ENCODE measurements around the gene PKHD1. TPM values are rescaled to one million over a fixed set of nuclear protein-coding genes. Genes with fewer than 3 reads are reported as not detected.

PKHD1 gene
- total RNA-seq, 1 donor from 2014 or later: not detected

GRCh38 chr6:51813904-51814303 lies 273.5 kb downstream of the PKHD1 start:
- intact Hi-C loops (cut with micrococcal nuclease): no loop called here
- no peaks in the 10 kb centered on the region for H3K4me1 Mint-ChIP-seq (ENCODE audit: low read depth)
- no peak overlapping the region for H3K27ac Mint-ChIP-seq
- H3K4me3 Mint-ChIP-seq (ENCODE audit: low read depth): no peak overlapping the region
- H3K9me3 Mint-ChIP-seq: no peaks in the 10 kb centered on the region
- no peaks in the 10 kb centered on the region for H3K27me3 Mint-ChIP-seq (ENCODE audit: low read depth)
- no peaks in the 10 kb centered on the region for H3K36me3 Mint-ChIP-seq (ENCODE audit: low read depth)
- DNase-seq (ENCODE audit: low spot score): no peak

- Mint-ChIP-seq H3K36me3 (ENCODE audit: low read depth) (no peaks in the 10 kb centered on the region), H3K27ac (no peak overlapping the region), H3K4me1 (ENCODE audit: low read depth) (no peaks in the 10 kb centered on the region), H3K27me3 (ENCODE audit: low read depth) (no peaks in the 10 kb centered on the region), H3K9me3 (no peaks in the 10 kb centered on the region), H3K4me3 (ENCODE audit: low read depth) (no peak overlapping the region)
- intact Hi-C loops (cut with micrococcal nuclease): no loop called here
- no peak for DNase-seq (ENCODE audit: low spot score)
Observed at GRCh38 chr6:51812231-51812630, 275.2 kb downstream of the PKHD1 start.

GRCh38 chr6:51805517-51805916 lies 281.9 kb downstream of the PKHD1 start:
- Mint-ChIP-seq H3K9me3 (no peaks in the 10 kb centered on the region), H3K27me3 (ENCODE audit: low read depth) (no peaks in the 10 kb centered on the region), H3K27ac (no peak overlapping the region), H3K4me3 (ENCODE audit: low read depth) (no peak overlapping the region), H3K36me3 (ENCODE audit: low read depth) (no peaks in the 10 kb centered on the region), H3K4me1 (ENCODE audit: low read depth) (no peaks in the 10 kb centered on the region)
- intact Hi-C loops (cut with micrococcal nuclease): no loop called here
- no peak for DNase-seq (ENCODE audit: low spot score)

- Mint-ChIP-seq H3K4me1 (ENCODE audit: low read depth) (no peaks in the 10 kb centered on the region), H3K4me3 (ENCODE audit: low read depth) (no peak overlapping the region), H3K27ac (no peak overlapping the region), H3K27me3 (ENCODE audit: low read depth) (no peaks in the 10 kb centered on the region), H3K9me3 (peaks cover 4% of the 10 kb centered on the region), H3K36me3 (ENCODE audit: low read depth) (no peaks in the 10 kb centered on the region)
- intact Hi-C loops (cut with micrococcal nuclease): no loop called here
- DNase-seq (ENCODE audit: low spot score): no peak
Observed at GRCh38 chr6:51800603-51801002, 286.8 kb downstream of the PKHD1 start.

- no peaks in the 10 kb centered on the region for H3K4me1 Mint-ChIP-seq (ENCODE audit: low read depth)
- no peak overlapping the region for H3K4me3 Mint-ChIP-seq (ENCODE audit: low read depth)
- peaks cover 4% of the 10 kb centered on the region for H3K9me3 Mint-ChIP-seq
- H3K27ac Mint-ChIP-seq: no peak overlapping the region
- no peak for DNase-seq (ENCODE audit: low spot score)
- intact Hi-C loops (cut with micrococcal nuclease): no loop called here
- H3K27me3 Mint-ChIP-seq (ENCODE audit: low read depth): no peaks in the 10 kb centered on the region
- no peaks in the 10 kb centered on the region for H3K36me3 Mint-ChIP-seq (ENCODE audit: low read depth)
Observed at GRCh38 chr6:51793393-51793792, 294.0 kb downstream of the PKHD1 start.

- H3K36me3 Mint-ChIP-seq (ENCODE audit: low read depth): no peaks in the 10 kb centered on the region
- no peaks in the 10 kb centered on the region for H3K4me1 Mint-ChIP-seq (ENCODE audit: low read depth)
- DNase-seq (ENCODE audit: low spot score): no peak
- H3K9me3 Mint-ChIP-seq: peaks cover under 1% of the 10 kb centered on the region
- no peak overlapping the region for H3K27ac Mint-ChIP-seq
- H3K4me3 Mint-ChIP-seq (ENCODE audit: low read depth): no peak overlapping the region
- intact Hi-C loops (cut with micrococcal nuclease): no loop called here
- no peaks in the 10 kb centered on the region for H3K27me3 Mint-ChIP-seq (ENCODE audit: low read depth)
Observed at GRCh38 chr6:51792273-51793030, 295.0 kb downstream of the PKHD1 start.

GRCh38 chr6:51790946-51791345 lies 296.5 kb downstream of the PKHD1 start:
- Mint-ChIP-seq H3K4me1 (ENCODE audit: low read depth) (no peaks in the 10 kb centered on the region), H3K27me3 (ENCODE audit: low read depth) (no peaks in the 10 kb centered on the region), H3K4me3 (ENCODE audit: low read depth) (no peak overlapping the region), H3K27ac (no peak overlapping the region), H3K36me3 (ENCODE audit: low read depth) (no peaks in the 10 kb centered on the region), H3K9me3 (no peaks in the 10 kb centered on the region)
- DNase-seq (ENCODE audit: low spot score): no peak
- intact Hi-C loops (cut with micrococcal nuclease): no loop called here

- no peak for DNase-seq (ENCODE audit: low spot score)
- H3K4me1 Mint-ChIP-seq (ENCODE audit: low read depth): no peaks in the 10 kb centered on the region
- H3K27ac Mint-ChIP-seq: no peak overlapping the region
- H3K4me3 Mint-ChIP-seq (ENCODE audit: low read depth): no peak overlapping the region
- no peaks in the 10 kb centered on the region for H3K9me3 Mint-ChIP-seq
- intact Hi-C loops (cut with micrococcal nuclease): no loop called here
- no peaks in the 10 kb centered on the region for H3K36me3 Mint-ChIP-seq (ENCODE audit: low read depth)
- no peaks in the 10 kb centered on the region for H3K27me3 Mint-ChIP-seq (ENCODE audit: low read depth)
Observed at GRCh38 chr6:51788121-51788520, 299.3 kb downstream of the PKHD1 start.

- no peak for DNase-seq (ENCODE audit: low spot score)
- H3K27me3 Mint-ChIP-seq (ENCODE audit: low read depth): no peaks in the 10 kb centered on the region
- H3K27ac Mint-ChIP-seq: no peak overlapping the region
- intact Hi-C loops (cut with micrococcal nuclease): no loop called here
- no peaks in the 10 kb centered on the region for H3K4me1 Mint-ChIP-seq (ENCODE audit: low read depth)
- H3K36me3 Mint-ChIP-seq (ENCODE audit: low read depth): no peaks in the 10 kb centered on the region
- H3K9me3 Mint-ChIP-seq: no peaks in the 10 kb centered on the region
- no peak overlapping the region for H3K4me3 Mint-ChIP-seq (ENCODE audit: low read depth)
Observed at GRCh38 chr6:51778666-51779065, 308.7 kb downstream of the PKHD1 start.

- no peaks in the 10 kb centered on the region for H3K36me3 Mint-ChIP-seq (ENCODE audit: low read depth)
- no peak overlapping the region for H3K27ac Mint-ChIP-seq
- H3K4me1 Mint-ChIP-seq (ENCODE audit: low read depth): no peaks in the 10 kb centered on the region
- intact Hi-C loops (cut with micrococcal nuclease): no loop called here
- H3K9me3 Mint-ChIP-seq: no peaks in the 10 kb centered on the region
- no peaks in the 10 kb centered on the region for H3K27me3 Mint-ChIP-seq (ENCODE audit: low read depth)
- H3K4me3 Mint-ChIP-seq (ENCODE audit: low read depth): no peak overlapping the region
- DNase-seq (ENCODE audit: low spot score): no peak
Observed at GRCh38 chr6:51777618-51778017, 309.8 kb downstream of the PKHD1 start.

- no peaks in the 10 kb centered on the region for H3K4me1 Mint-ChIP-seq (ENCODE audit: low read depth)
- H3K9me3 Mint-ChIP-seq: no peaks in the 10 kb centered on the region
- no peak for DNase-seq (ENCODE audit: low spot score)
- intact Hi-C loops (cut with micrococcal nuclease): no loop called here
- no peaks in the 10 kb centered on the region for H3K27me3 Mint-ChIP-seq (ENCODE audit: low read depth)
- no peaks in the 10 kb centered on the region for H3K36me3 Mint-ChIP-seq (ENCODE audit: low read depth)
- no peak overlapping the region for H3K27ac Mint-ChIP-seq
- H3K4me3 Mint-ChIP-seq (ENCODE audit: low read depth): no peak overlapping the region
Observed at GRCh38 chr6:51775942-51776860, 311.2 kb downstream of the PKHD1 start.

- no peak for DNase-seq (ENCODE audit: low spot score)
- H3K36me3 Mint-ChIP-seq (ENCODE audit: low read depth): no peaks in the 10 kb centered on the region
- no peaks in the 10 kb centered on the region for H3K4me1 Mint-ChIP-seq (ENCODE audit: low read depth)
- intact Hi-C loops (cut with micrococcal nuclease): no loop called here
- no peak overlapping the region for H3K27ac Mint-ChIP-seq
- H3K9me3 Mint-ChIP-seq: peaks cover 12% of the 10 kb centered on the region
- H3K4me3 Mint-ChIP-seq (ENCODE audit: low read depth): no peak overlapping the region
- no peaks in the 10 kb centered on the region for H3K27me3 Mint-ChIP-seq (ENCODE audit: low read depth)
Observed at GRCh38 chr6:51768087-51768486, 319.3 kb downstream of the PKHD1 start.

- Mint-ChIP-seq H3K4me1 (ENCODE audit: low read depth) (no peaks in the 10 kb centered on the region), H3K36me3 (ENCODE audit: low read depth) (no peaks in the 10 kb centered on the region), H3K27ac (no peak overlapping the region), H3K4me3 (ENCODE audit: low read depth) (no peak overlapping the region), H3K27me3 (ENCODE audit: low read depth) (no peaks in the 10 kb centered on the region), H3K9me3 (peaks cover 12% of the 10 kb centered on the region)
- DNase-seq (ENCODE audit: low spot score): no peak
- intact Hi-C loops (cut with micrococcal nuclease): no loop called here
Observed at GRCh38 chr6:51765230-51765629, 322.2 kb downstream of the PKHD1 start.
